CD4-positive, alpha-beta T cell (primary cell): ENCODE data around the gene ADAM19. TPM values are rescaled to one million over a fixed set of nuclear protein-coding genes. Genes with fewer than 3 reads are reported as not detected.

ENCODE experiments used
- ATAC-seq: fragments of 200-7000 bp; cut with Tn5 transposase; one replicate; pipeline ENCODE4 v1.10.0; 2022; ENCODE audit warnings: mild to moderate bottlenecking; ENCODE audit not compliant: poor library complexity
- CTCF ChIA-PET: fragments of 350-600 bp; sonication (Branson Sonifier 250); formaldehyde crosslinking; loops from one replicate; lab custom pipeline; 2021; ENCODE audit warnings: antibody characterized with exemption, inconsistent platforms; lab: Charles Lee
- POLR2A ChIA-PET: fragments of 350-600 bp; sonication (Branson Sonifier 250); formaldehyde crosslinking; loops from one replicate; lab custom pipeline; 2021; ENCODE audit warnings: antibody characterized with exemption, inconsistent platforms; lab: Charles Lee
- DNase-seq, 14 experiments: peaks; one replicate each; pipeline ENCODE4 v3.0.0-alpha.2; 2013 to 2020; ENCODE audit warnings: mixed read lengths in 2 of 14
- H3K27ac ChIP-seq, 2 donors: one replicate each; pipeline versions ENCODE4 v1.5.1 to v1.7.0; 2013; ENCODE audit warnings: low read length in 2 of 2, low read depth in 1 of 2, mild to moderate bottlenecking in 1 of 2
- H3K27me3 ChIP-seq, 2 experiments: 1 replicate in 1 of 2; 2 replicates in 1 of 2; pipeline versions ENCODE4 v1.6.1 to v1.7.0; 2013; ENCODE audit warnings: low read length in 2 of 2, control low read depth in 1 of 2, mild to moderate bottlenecking in 1 of 2, moderate library complexity in 1 of 2; ENCODE audit not compliant: insufficient read depth in 2 of 2, control insufficient read depth in 1 of 2
- H3K36me3 ChIP-seq: one replicate; pipeline ENCODE4 v1.6.1; 2013; ENCODE audit warnings: low read length, control low read depth; ENCODE audit not compliant: insufficient read depth
- H3K4me1 ChIP-seq: one replicate; pipeline ENCODE4 v1.6.1; 2013; ENCODE audit warnings: low read length, control low read depth; ENCODE audit not compliant: insufficient read depth
- H3K4me3 ChIP-seq: one replicate; pipeline ENCODE4 v1.5.1; 2013; ENCODE audit warnings: mild to moderate bottlenecking, low read length, moderate library complexity
- H3K9me3 ChIP-seq, 2 experiments: 1 replicate in 1 of 2; 2 replicates in 1 of 2; pipeline versions ENCODE4 v1.6.1 to v1.7.0; 2013; ENCODE audit warnings: low read length in 2 of 2, mild to moderate bottlenecking in 2 of 2, control low read depth in 1 of 2, moderate library complexity in 1 of 2; ENCODE audit not compliant: control insufficient read depth in 1 of 2, insufficient read depth in 1 of 2
- H3K27ac Mint-ChIP-seq: one replicate; pipeline ENCODE4 v1.8.0; 2020; ENCODE audit warnings: mixed read lengths
- H3K27me3 Mint-ChIP-seq: one replicate; pipeline ENCODE4 v1.8.0; 2021; ENCODE audit warnings: mixed read lengths
- H3K36me3 Mint-ChIP-seq: one replicate; pipeline ENCODE4 v1.8.0; 2021; ENCODE audit warnings: low read depth, mixed read lengths
- H3K4me1 Mint-ChIP-seq: one replicate; pipeline ENCODE4 v1.8.0; 2021; ENCODE audit warnings: low read depth, mixed read lengths
- H3K4me3 Mint-ChIP-seq: one replicate; pipeline ENCODE4 v1.8.0; 2020; ENCODE audit warnings: mild to moderate bottlenecking, mixed read lengths
- H3K9me3 Mint-ChIP-seq: one replicate; pipeline ENCODE4 v1.8.0; 2020; ENCODE audit warnings: mixed read lengths
- intact Hi-C, 2 experiments: fragments of 100-400 bp; cut with DNase I in 1 of 2; cut with micrococcal nuclease in 1 of 2; formaldehyde crosslinking; loops; one replicate each; pipeline versions ENCODE4 v1.15.1 to v1.9.0; 2023 to 2025; cut with DNase I, micrococcal nuclease
- total RNA-seq, 174 experiments: library from RNA in 2 of 174; stranded (reverse) in 2 of 174; gene quantifications; one replicate each; pipeline ENCODE4 v1.2.3 and lab custom pipeline; 2021 to 2026
- TF ChIP-seq, protein P1 (sequence below): fragments of 200-600 bp; IDR thresholded peaks from one replicate; pipeline ENCODE4 v1.8.0; 2022; ENCODE audit warnings: antibody characterized with exemption, mild to moderate bottlenecking

Gene ADAM19
- total RNA-seq, 2 experiments from 2014 or later, result 26.7 to 29.1 TPM

DNA sequence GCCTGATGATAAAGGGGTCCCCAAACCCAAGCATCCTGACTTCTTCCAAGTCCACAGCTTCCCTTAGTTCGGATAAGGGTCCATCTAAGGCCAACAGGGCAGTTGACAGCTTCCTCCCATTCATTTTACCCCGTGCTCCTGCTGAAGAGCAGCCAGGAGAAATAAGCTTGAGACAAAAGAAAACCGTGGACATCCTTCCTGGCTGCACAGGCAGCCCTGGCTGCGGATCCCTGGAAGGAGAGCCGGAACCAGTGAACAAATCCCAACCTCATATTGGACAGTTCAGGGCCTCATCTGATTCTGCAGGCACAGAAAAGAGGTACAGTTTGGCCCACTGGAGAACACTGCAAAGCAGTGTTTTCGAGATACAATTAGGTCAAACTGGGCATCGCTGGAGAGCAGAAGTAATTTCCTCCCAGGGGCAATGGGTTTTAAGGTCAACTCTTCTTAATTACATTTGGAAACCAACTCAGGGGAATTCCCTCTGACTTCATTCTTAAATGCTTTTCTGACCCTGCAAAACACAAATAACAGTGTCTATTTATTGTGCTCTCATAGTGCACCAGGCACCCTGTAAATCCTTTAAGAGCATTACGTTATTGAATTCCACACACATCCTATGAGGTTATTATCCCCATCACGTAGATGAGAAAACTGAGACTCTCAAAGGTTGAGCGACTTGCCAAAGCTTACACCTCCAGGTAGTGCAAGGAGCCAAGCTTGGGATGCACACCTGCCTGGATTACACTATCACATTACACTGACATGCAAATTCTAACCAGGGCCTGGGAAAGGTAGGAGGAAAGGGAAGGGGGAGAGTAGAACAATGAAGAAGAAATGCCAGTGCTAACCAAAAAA, 21.2 kb downstream of the ADAM19 start:
- ATAC-seq, result no peak
- Mint-ChIP-seq H3K36me3 (no peaks in the 10 kb centered on the region), H3K27ac (peak overlapping the region; percentile 48), H3K4me1 (peaks cover 67% of the 10 kb centered on the region), H3K27me3 (no peaks in the 10 kb centered on the region), H3K4me3 (no peak overlapping the region), H3K9me3 (peaks cover 3% of the 10 kb centered on the region)
- ChIA-PET POLR2A (interaction anchor here (1.0 to 1.2 kb wide), 2 partner anchors 13 to 29 kb away, joined by 3 read pairs; no protein-coding TSS in a partner anchor), CTCF (interaction anchor here (0.9 to 1.3 kb wide), 2 partner anchors 10 to 60 kb away, joined by 3 read pairs; no protein-coding TSS in a partner anchor)
- intact Hi-C loops, result no loop called here
- peaks cover 63% of the 10 kb centered on the region for H3K4me1 ChIP-seq
- no peak for DNase-seq
- H3K27ac ChIP-seq, result peak overlapping the region; percentile 22 to 30
- TF ChIP-seq, protein P1, sequence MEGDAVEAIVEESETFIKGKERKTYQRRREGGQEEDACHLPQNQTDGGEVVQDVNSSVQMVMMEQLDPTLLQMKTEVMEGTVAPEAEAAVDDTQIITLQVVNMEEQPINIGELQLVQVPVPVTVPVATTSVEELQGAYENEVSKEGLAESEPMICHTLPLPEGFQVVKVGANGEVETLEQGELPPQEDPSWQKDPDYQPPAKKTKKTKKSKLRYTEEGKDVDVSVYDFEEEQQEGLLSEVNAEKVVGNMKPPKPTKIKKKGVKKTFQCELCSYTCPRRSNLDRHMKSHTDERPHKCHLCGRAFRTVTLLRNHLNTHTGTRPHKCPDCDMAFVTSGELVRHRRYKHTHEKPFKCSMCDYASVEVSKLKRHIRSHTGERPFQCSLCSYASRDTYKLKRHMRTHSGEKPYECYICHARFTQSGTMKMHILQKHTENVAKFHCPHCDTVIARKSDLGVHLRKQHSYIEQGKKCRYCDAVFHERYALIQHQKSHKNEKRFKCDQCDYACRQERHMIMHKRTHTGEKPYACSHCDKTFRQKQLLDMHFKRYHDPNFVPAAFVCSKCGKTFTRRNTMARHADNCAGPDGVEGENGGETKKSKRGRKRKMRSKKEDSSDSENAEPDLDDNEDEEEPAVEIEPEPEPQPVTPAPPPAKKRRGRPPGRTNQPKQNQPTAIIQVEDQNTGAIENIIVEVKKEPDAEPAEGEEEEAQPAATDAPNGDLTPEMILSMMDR, result no peak
- H3K9me3 ChIP-seq, result no peaks in the 10 kb centered on the region
- no peaks in the 10 kb centered on the region for H3K27me3 ChIP-seq
- H3K36me3 ChIP-seq, result peaks cover 13% of the 10 kb centered on the region
- no peak overlapping the region for H3K4me3 ChIP-seq

DNA sequence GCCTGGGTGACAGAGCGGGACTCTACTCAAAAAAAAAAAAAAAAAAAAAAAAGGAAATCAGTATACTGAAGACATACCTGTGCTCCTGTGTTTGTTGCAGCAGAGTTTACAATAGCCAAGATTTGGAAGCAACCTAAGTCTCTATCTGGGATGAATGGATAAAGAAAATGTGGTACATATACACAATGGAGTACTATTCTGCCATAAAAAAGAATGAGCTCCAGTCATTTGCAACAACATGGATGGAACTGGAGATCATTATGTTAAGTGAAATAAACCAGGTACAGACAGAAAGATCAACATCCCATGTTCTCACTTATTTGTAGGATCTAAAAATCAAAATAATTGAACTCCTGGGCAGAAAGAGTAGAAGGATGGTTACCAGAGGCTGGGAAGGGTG, 22.9 kb downstream of the ADAM19 start:
- Mint-ChIP-seq H3K4me3 (no peak overlapping the region), H3K36me3 (no peaks in the 10 kb centered on the region), H3K9me3 (peaks cover 3% of the 10 kb centered on the region), H3K4me1 (peaks cover 72% of the 10 kb centered on the region), H3K27ac (peak overlapping the region; percentile 78), H3K27me3 (no peaks in the 10 kb centered on the region)
- ATAC-seq (no peak), DNase-seq (no peak)
- peaks cover 67% of the 10 kb centered on the region for H3K4me1 ChIP-seq
- POLR2A ChIA-PET, result interaction anchor here (0.6 to 0.7 kb wide), 2 partner anchors 15 to 18 kb away, joined by 3 to 4 read pairs; no protein-coding TSS in a partner anchor
- TF ChIP-seq, protein P1, result no peak
- no peaks in the 10 kb centered on the region for H3K27me3 ChIP-seq
- no peaks in the 10 kb centered on the region for H3K9me3 ChIP-seq
- CTCF ChIA-PET, result no interaction called here
- no peak overlapping the region for H3K27ac ChIP-seq
- intact Hi-C loops, result no loop called here
- no peak overlapping the region for H3K4me3 ChIP-seq
- peaks cover 3% of the 10 kb centered on the region for H3K36me3 ChIP-seq

DNA sequence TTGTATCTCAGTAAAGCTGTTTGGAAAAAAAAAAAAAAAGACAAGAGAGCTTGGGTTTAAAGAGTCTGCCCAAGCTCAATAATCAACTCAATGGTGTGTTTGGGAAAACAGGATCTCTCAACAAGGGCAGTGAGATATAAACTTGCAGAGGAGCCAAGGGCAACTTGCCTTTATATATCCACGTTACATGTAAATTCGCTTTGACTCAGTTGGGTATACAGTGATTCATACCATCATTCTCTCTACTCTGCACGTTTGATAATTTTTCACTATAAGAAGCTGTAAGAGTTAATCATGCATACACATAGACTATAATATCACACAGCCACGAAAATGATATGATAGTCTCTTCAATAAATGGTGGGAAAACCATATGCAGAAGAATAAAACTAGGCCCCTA, 24.9 kb downstream of the ADAM19 start:
- Histone ChIP-seq H3K27me3 (no peaks in the 10 kb centered on the region), H3K9me3 (no peaks in the 10 kb centered on the region), H3K36me3 (no peaks in the 10 kb centered on the region), H3K4me1 (peaks cover 70% of the 10 kb centered on the region), H3K4me3 (no peak overlapping the region), H3K27ac (no peak overlapping the region)
- no peak for ATAC-seq
- intact Hi-C loops, result no loop called here
- CTCF ChIA-PET, result interaction anchor here (0.8 to 1.6 kb wide), 3 partner anchors 18 to 193 kb away, joined by 3 to 4 read pairs (median 4); partner anchors contain the start of gene LSM11
- TF ChIP-seq, protein P1, result no peak
- DNase-seq, result no peak
- no peaks in the 10 kb centered on the region for H3K36me3 Mint-ChIP-seq
- H3K4me1 Mint-ChIP-seq, result peaks cover 75% of the 10 kb centered on the region
- POLR2A ChIA-PET, result interaction anchor here (1.2 to 1.4 kb wide), 2 partner anchors 9 to 18 kb away, joined by 3 to 10 read pairs; no protein-coding TSS in a partner anchor
- peak overlapping the region; percentile 66 for H3K27ac Mint-ChIP-seq
- no peak overlapping the region for H3K4me3 Mint-ChIP-seq
- no peaks in the 10 kb centered on the region for H3K27me3 Mint-ChIP-seq
- peaks cover 3% of the 10 kb centered on the region for H3K9me3 Mint-ChIP-seq
